Bronchial epithelial cell (primary cell): Measurements from ENCODE around the gene MYH10. TPM values are rescaled to one million over a fixed set of nuclear protein-coding genes. Genes with fewer than 3 reads are reported as not detected.

ENCODE experiments used
- DNase-seq: peaks from one replicate; pipeline ENCODE4 v3.0.0-alpha.2; 2010; ENCODE audit warnings: low read depth
- FAIRE-seq: peaks from 2 replicates; lab custom pipeline; 2011; peaks lifted over from hg19 to GRCh38; lab: Jason Lieb, UNC
- H3K27me3 ChIP-seq: 2 replicates; pipeline ENCODE4 v1.5.1; 2011; ENCODE audit warnings: low read length; ENCODE audit not compliant: control insufficient read depth, insufficient read depth
- H3K36me3 ChIP-seq: 2 replicates; pipeline ENCODE4 v1.5.1; 2011; ENCODE audit warnings: low read length; ENCODE audit not compliant: control insufficient read depth, insufficient read depth
- H3K4me3 ChIP-seq: 2 replicates; pipeline ENCODE4 v1.5.1; 2011; ENCODE audit warnings: mild to moderate bottlenecking, low read depth, low read length, control low read depth
- CTCF ChIP-seq: IDR thresholded peaks from 2 replicates; pipeline ENCODE4 v1.5.1; 2011; ENCODE audit warnings: mild to moderate bottlenecking, moderate library complexity, low read length, control low read depth, inconsistent platforms; ENCODE audit not compliant: insufficient read depth, severe bottlenecking
- total RNA-seq: library from RNA; depleted of rRNA; stranded (reverse); fragments of >200 nt; gene quantifications from 2 replicates; pipeline ENCODE4 v1.2.1, GENCODE V29; 2014

The MYH10 gene
- total RNA-seq, 1 donor from 2014 or later = 31.6 TPM

GRCh38 chr17:8475227-8475626, 155.3 kb downstream of the MYH10 start:
- no peak for DNase-seq
- Histone ChIP-seq H3K27me3 (no peaks in the 10 kb centered on the region), H3K4me3 (no peak overlapping the region), H3K36me3 (peaks cover 28% of the 10 kb centered on the region)
- FAIRE-seq = no peak
- no peak for TF ChIP-seq CTCF

- Histone ChIP-seq H3K4me3 (no peak overlapping the region), H3K27me3 (no peaks in the 10 kb centered on the region), H3K36me3 (peaks cover 28% of the 10 kb centered on the region)
- no peak for TF ChIP-seq CTCF
- no peak for DNase-seq
- FAIRE-seq = no peak
These were observed 155.7 kb downstream of the MYH10 start for GRCh38 chr17:8474826-8475225.

- DNase-seq = no peak
- no peak for FAIRE-seq
- no peak overlapping the region for H3K4me3 ChIP-seq
- no peaks in the 10 kb centered on the region for H3K27me3 ChIP-seq
- no peak for TF ChIP-seq CTCF
- H3K36me3 ChIP-seq = peaks cover 28% of the 10 kb centered on the region
These were observed 156.9 kb downstream of the MYH10 start for GRCh38 chr17:8473451-8474192.

GRCh38 chr17:8472663-8473062, 157.9 kb downstream of the MYH10 start:
- Histone ChIP-seq H3K36me3 (peaks cover 28% of the 10 kb centered on the region), H3K4me3 (no peak overlapping the region), H3K27me3 (no peaks in the 10 kb centered on the region)
- DNase-seq (no peak), FAIRE-seq (no peak)
- no peak for TF ChIP-seq CTCF

- Histone ChIP-seq H3K36me3 (peaks cover 27% of the 10 kb centered on the region), H3K4me3 (no peak overlapping the region), H3K27me3 (no peaks in the 10 kb centered on the region)
- FAIRE-seq = peak; percentile 72
- TF ChIP-seq CTCF = no peak
- no peak for DNase-seq
These were observed 160.0 kb downstream of the MYH10 start for GRCh38 chr17:8470447-8471047.
